ENCODE data around the gene ATP6V0A1.
"Not testable (repeated sequence)": the region's sequence is repeated elsewhere in the genome, so short reads cannot be mapped to it uniquely, and the experiment has no call there.

ATP6V0A1 gene

GRCh38 chr17:42431758-42432161, 26.9 kb upstream of the ATP6V0A1 start:
- DNase-seq, result no peak

DNA sequence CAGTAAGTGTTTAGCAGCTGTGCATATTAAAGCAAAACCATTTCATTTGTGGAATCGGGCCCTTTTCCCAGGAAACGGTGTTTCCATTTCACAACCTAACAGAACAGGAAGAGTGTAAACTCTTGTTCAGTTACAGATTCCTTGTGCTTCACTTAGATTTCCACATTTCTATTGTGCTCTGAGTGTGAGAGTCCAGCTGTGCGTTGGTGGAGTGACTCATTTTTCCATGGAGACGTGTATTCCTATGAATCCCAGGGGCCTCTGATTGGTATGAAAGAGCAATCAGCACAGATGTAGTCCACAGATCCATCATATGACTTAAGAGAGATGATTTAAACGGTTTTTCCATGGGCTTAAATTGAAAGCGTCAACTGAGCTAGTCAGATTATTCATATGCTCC, 22.3 kb upstream of the ATP6V0A1 start:
- peak in 2 of 58 donors; percentile 4 to 22 for DNase-seq

GRCh38 chr17:42438600-42439567, 19.8 kb upstream of the ATP6V0A1 start:
- DNase-seq, result no peak

- no peak for DNase-seq
Measured at GRCh38 chr17:42441371-42442195, 17.1 kb upstream of the ATP6V0A1 start.

GRCh38 chr17:42442196-42442565, 16.5 kb upstream of the ATP6V0A1 start:
- no peak for DNase-seq

- DNase-seq, result not testable (repeated sequence)
Measured at GRCh38 chr17:42449176-42449575, 9.5 kb upstream of the ATP6V0A1 start.

DNA sequence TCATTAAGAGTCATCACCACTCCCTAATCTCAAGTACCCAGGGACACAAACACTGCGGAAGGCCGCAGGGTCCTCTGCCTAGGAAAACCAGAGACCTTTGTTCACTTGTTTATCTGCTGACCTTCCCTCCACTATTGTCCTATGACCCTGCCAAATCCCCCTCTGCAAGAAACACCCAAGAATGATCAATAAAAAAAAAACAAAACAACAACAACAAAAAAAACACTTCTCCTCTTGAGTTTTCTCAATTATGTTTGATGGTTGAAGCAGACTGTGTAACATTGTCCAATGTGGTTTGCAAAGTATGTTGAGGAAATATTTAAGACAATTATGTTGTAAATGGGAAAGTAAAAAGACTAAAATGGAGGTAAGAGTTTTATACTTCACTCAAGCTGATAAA, 8.8 kb upstream of the ATP6V0A1 start:
- not testable (repeated sequence) for DNase-seq

DNA sequence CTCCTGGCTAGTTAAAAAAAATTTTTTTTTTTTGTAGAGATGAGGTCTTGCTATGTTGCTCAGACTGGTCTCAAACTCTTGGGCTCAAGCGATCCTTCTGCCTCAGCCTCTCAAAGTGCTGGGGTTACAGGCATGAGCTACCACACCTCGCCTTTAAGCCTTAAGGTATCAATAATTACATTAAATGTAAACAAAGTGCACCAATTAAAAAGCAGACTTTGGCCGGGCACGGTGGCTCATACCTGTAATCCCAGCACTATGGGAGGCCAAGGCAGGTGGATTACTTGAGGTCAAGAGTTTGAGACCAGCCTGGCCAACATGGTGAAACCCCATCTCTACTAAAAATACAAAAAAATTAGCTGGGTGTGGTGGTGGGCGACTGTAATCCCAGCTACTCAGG, 7.4 kb upstream of the ATP6V0A1 start:
- DNase-seq, result not testable (repeated sequence)

DNA sequence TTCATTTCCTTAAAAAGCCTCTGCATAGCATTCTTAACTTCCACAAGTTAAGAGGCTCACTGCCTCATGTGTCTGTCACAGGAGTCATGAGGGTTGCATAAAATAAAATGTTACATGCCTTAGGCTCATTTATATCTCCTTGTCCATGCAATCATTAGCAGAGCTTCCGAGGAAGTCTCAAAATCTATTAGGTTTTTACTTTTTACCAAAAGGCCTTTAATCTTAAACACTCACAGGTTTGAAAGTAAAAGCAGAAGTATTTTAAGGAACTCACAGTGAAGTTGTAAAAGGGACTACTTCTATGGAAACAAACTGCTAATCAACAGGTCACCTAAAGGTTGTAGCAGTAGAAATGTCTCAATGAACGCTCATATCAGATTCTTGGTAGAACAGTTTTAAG, 5.2 kb upstream of the ATP6V0A1 start:
- DNase-seq, result no peak

- not testable (repeated sequence) for DNase-seq
Measured at GRCh38 chr17:42454987-42455386, 3.7 kb upstream of the ATP6V0A1 start.

DNA sequence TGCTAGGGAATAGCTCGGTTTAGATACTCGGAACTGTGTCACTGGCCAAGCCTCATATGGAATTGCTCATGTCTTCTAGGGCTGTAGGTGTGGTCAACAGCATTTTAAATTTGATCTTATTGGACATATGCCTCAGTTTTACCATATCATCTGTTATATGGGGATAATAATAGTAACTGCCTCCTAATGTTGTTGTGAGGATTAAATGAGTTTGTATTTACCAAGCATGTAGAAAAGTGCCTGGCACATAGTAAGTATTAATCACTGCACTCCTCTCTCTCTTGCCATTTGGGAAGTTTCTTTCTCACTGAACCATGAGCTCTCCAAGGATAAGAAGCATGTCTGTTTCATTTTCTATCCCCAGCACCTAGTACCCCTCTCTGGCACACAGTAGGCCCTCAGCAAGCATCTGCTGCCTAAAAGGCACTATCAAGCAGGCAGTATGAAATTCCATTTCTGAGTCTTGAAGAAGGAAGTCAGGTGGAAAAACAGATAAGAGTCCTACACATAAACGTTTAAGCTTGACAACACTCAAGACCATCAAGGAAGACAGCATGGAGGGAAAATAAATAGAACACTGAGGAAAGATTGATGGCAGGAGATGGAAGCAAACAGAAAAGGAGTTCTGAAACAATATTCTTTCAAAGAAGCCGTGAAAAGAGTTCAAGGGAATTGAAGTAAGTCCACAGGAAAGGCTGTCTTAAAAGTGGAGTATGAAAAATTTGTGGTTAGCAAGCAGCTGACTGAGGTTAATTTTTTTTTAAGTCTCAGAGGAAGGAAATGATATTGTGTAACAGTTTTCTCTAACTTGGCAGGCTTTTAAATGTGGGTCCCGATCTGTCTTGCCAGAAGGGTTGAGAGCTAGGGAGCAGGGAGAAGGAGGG, 2.2 kb upstream of the ATP6V0A1 start:
- peak in 1 of 58 donors; percentile 28 for DNase-seq

DNA sequence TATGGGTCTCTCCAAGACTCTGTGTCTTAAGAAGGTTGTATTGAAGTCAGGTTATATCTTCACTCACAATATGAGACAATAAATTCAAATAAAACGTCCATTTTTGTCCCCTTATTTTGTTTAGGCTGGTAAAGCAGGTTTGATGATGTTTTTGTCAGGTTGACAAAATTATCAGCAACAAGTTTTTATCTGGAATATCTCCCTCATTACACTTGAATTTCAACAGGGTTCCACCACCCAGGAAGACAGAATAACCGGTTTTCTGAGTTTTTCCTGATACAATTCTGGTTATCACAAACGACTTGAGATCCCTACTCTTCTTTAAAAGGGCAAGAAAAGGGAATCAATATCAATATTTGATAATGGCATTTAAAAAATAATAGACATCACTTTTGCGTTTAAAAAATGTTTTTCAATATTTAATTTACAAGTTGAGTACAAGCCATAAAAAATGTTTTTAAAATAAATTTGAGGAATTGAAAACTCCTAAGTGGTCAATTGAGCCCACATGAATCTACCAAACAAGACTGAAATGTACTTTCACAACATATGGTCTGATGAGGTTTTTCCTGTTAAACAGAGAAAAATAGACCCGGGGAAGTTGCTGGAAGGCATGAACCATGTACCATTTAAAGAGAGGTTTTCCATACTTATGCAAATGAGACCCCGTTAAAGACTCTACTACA, 1.4 kb upstream of the ATP6V0A1 start:
- peak in 1 of 58 donors; percentile 5 for DNase-seq

DNA sequence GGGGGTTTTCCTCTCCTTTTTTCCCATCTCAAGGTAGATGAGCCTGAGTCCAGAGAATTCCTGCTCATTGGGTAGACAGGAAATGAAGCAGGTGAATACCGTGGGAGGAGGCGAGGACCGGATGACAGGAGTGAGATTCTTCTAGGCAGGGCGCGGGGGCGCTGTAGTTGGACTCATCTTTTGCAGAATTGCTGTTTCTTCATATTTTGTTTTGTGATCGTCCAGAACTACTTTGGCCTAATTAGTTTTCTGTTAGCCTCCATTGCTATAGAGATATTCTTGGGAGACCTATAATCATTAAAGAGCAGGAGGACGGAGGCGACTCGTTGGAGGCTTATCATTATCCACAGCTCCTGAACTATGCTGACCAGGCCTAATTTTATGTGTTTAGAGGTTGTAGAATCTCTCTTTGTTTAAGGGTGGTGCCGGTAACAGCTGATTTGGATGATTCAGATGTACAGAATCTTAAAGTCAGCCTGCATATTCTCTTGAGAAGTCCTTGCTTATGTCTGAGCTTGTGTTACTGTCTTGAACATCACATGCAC, 650 bp downstream of the ATP6V0A1 start:
- DNase-seq, result peak in 51 of 58 donors; percentile 5 to 82 (median 39)

DNA sequence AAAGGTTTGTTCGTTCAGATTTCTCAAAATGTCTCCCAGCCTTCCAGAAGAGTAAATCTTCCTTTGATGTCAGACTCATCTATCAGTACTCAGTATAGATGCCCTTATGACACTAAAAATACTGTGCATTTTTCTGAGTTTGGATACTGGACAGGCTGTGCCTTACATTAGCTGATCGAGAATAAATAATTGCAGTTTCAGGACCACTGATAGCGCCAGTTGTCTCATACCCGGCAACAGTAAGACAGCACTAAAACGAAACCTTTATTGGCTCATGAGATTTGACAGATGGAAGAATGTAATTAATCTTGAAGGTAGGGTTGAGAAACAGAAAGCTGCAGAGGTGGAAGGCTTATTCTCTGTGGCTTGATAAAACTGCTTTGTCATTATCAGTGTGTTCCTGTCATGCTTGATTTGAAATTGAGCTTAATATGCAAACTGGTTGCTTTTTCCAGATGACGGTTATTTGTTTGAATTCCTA, 1.2 kb downstream of the ATP6V0A1 start:
- peak in 1 of 58 donors; percentile 20 for DNase-seq

DNA sequence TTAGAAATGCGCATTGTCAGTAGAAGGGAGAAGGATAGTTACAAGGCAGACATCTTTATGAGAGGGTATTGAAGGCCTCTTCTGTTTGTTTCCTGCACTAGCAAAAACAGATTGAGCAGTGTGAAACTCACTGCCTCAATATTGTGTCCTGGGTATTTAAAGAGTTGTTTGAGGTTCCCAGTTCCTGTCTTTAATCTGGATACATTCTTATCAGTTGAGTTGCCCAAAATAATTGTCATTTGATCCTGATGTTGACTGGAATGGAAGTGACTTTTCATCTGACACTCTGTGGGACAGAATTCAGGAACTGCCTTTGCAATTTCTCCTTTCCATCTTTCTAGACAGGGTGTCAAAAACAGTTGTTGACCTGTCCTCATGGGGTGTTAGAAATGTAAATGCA, 1.7 kb downstream of the ATP6V0A1 start:
- no peak for DNase-seq

DNA sequence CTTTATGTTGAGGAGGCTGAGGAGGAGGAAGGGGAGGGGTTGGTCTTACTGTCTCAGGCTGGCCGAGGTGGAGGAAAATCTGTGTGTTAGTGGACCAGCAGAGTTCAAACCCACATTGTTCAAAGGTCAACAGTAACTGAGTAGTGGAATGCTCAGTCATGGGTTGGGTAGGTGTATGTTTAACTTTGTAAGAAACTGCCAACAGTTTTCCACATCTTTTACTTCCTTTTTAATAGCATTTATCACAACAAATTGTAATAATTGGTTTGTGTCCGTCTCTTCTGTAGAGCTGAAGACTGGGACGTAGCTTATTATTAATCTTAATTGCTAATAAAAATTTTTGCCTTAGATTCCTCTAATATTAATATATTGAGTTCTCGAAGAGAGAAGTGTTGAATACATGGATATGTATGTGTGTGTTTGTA, 5.3 kb downstream of the ATP6V0A1 start:
- no peak for DNase-seq

- DNase-seq, result no peak
Measured at GRCh38 chr17:42467889-42468288, 9.2 kb downstream of the ATP6V0A1 start.

- DNase-seq, result no peak
Measured at GRCh38 chr17:42472709-42473521, 14.2 kb downstream of the ATP6V0A1 start.

DNA sequence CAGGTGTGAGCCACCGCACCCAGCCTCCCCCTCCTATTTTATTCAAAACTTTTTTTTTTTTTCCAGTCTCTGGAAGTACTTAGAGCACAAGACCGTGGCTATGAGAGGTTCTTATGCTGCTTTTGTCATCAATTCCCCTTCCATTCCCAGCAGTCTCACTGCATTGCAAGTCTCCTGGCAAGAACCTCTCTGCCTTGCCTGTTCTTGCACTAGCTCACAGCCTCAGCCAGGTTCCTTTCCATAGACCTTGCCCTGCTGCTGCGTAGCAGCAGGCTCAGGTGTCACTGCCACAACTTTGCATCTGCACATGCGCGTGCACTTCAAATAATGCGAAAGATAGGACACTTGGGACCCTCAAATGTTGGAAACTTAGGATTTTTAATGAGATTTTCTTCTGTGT, 15.6 kb downstream of the ATP6V0A1 start:
- DNase-seq, result no peak

Measured in anterior cingulate cortex (tissue), 58 donors.